Endothelial cell of umbilical vein (primary cell): ENCODE measurements around the gene RC3H1. TPM values are rescaled to one million over a fixed set of nuclear protein-coding genes. Genes with fewer than 3 reads are reported as not detected.

Experiments used
- BruUV-seq: library from RNA; stranded (reverse); fragments of 400-500 nt; replicated peaks from 2 replicates; lab custom pipeline; 2021; lab: Mats Ljungman, UMichigan
- CTCF ChIA-PET: fragments of 300-600, 350-600 bp; sonication (Branson Sonifier 250); formaldehyde crosslinking; loops from one replicate; lab custom pipeline; 2021; ENCODE audit warnings: antibody characterized with exemption, inconsistent platforms; lab: Charles Lee
- POLR2A ChIA-PET: fragments of 300-600, 350-600 bp; sonication (Branson Sonifier 250); formaldehyde crosslinking; loops from one replicate; lab custom pipeline; 2021; ENCODE audit warnings: antibody characterized with exemption, inconsistent platforms; lab: Charles Lee
- DNase-seq: peaks from one replicate; pipeline ENCODE4 v3.0.0-alpha.2; 2011; ENCODE audit warnings: low read depth, low spot score
- FAIRE-seq: peaks from 2 replicates; lab custom pipeline; 2011; peaks lifted over from hg19 to GRCh38; lab: Jason Lieb, UNC
- H2AFZ ChIP-seq: 2 replicates; pipeline ENCODE4 v1.6.0; 2012; ENCODE audit warnings: low read depth, low read length, control low read depth, inconsistent platforms
- H3K27ac ChIP-seq: 2 replicates; pipeline ENCODE4 v1.5.1; 2011; ENCODE audit warnings: low read depth, mild to moderate bottlenecking, control low read depth, low read length, moderate library complexity; ENCODE audit not compliant: insufficient read depth
- H3K27me3 ChIP-seq, 2 experiments: 2 replicates each; pipeline versions ENCODE4 v1.6.0 to v1.6.1; 2011; ENCODE audit warnings: low read length in 2 of 2, mixed read lengths in 1 of 2; ENCODE audit not compliant: control insufficient read depth in 2 of 2, insufficient read depth in 2 of 2
- H3K36me3 ChIP-seq, 2 experiments: 2 replicates in 1 of 2; 3 replicates in 1 of 2; pipeline ENCODE4 v1.5.1; 2011; ENCODE audit warnings: low read length in 2 of 2, mild to moderate bottlenecking in 1 of 2, moderate library complexity in 1 of 2; ENCODE audit not compliant: control insufficient read depth in 2 of 2, insufficient read depth in 2 of 2; ENCODE audit errors: extremely low read depth in 1 of 2
- H3K4me1 ChIP-seq: 3 replicates; pipeline ENCODE4 v1.5.1; 2011; ENCODE audit warnings: mild to moderate bottlenecking, low read length; ENCODE audit not compliant: control insufficient read depth, insufficient read depth; ENCODE audit errors: extremely low read depth
- H3K4me2 ChIP-seq: 2 replicates; pipeline ENCODE4 v1.6.1; 2011; ENCODE audit warnings: low read length, control low read depth, mixed read lengths; ENCODE audit not compliant: insufficient read depth
- H3K4me3 ChIP-seq, 3 experiments: fragments of 200-600 bp in 1 of 3; sonication (generic), shearing (Covaris generic) in 1 of 3; replicated peaks in 1 of 3; 2 replicates each; pipeline ENCODE4 v1.5.1; 2011 to 2016; ENCODE audit warnings: control low read depth in 3 of 3, low read length in 3 of 3, mild to moderate bottlenecking in 2 of 3, inconsistent platforms in 1 of 3, low read depth in 1 of 3, moderate library complexity in 1 of 3; ENCODE audit not compliant: insufficient read depth in 1 of 3
- H3K79me2 ChIP-seq: 2 replicates; pipeline ENCODE4 v1.6.0; 2012; ENCODE audit warnings: low read length, inconsistent platforms; ENCODE audit not compliant: control insufficient read depth, insufficient read depth
- H3K9ac ChIP-seq: replicated peaks from 2 replicates; pipeline ENCODE3; 2011; ENCODE audit warnings: low read length, control low read depth; ENCODE audit not compliant: insufficient read depth; ENCODE audit errors: extremely low read depth
- H3K9me1 ChIP-seq: replicated peaks from 3 replicates; pipeline ENCODE4 v1.6.0; 2011; ENCODE audit warnings: mild to moderate bottlenecking, low read length; ENCODE audit not compliant: control insufficient read depth, insufficient read depth; ENCODE audit errors: extremely low read depth
- H3K9me3 ChIP-seq: replicated peaks from 2 replicates; pipeline ENCODE4 v1.5.1; 2012; ENCODE audit warnings: low read length, inconsistent platforms; ENCODE audit not compliant: control insufficient read depth, insufficient read depth
- H4K20me1 ChIP-seq: replicated peaks from 2 replicates; pipeline ENCODE3; 2011; ENCODE audit warnings: mild to moderate bottlenecking, low read length; ENCODE audit not compliant: control insufficient read depth, insufficient read depth; ENCODE audit errors: extremely low read depth
- EZH2 ChIP-seq: IDR thresholded peaks from 2 replicates; pipeline ENCODE4 v1.6.1; 2012; ENCODE audit warnings: borderline replicate concordance, low read depth, mild to moderate bottlenecking, moderate library complexity, low read length, inconsistent platforms; ENCODE audit not compliant: severe bottlenecking
- GATA2 ChIP-seq: IDR thresholded peaks from 2 replicates; pipeline ENCODE4 v1.7.0; 2011; ENCODE audit warnings: low read depth, mild to moderate bottlenecking, moderate library complexity, mixed read lengths, low read length; ENCODE audit not compliant: insufficient read length, insufficient read depth
- JUN ChIP-seq: IDR thresholded peaks from 2 replicates; pipeline ENCODE4 v1.6.1; 2011; ENCODE audit warnings: borderline replicate concordance, low read depth; ENCODE audit not compliant: insufficient read length, insufficient read depth
- MYC ChIP-seq: IDR thresholded peaks from one replicate; pipeline ENCODE4 v1.6.1; 2011; ENCODE audit warnings: mild to moderate bottlenecking, low read depth, low read length
- POLR2A ChIP-seq: IDR thresholded peaks from 2 replicates; pipeline ENCODE4 v1.6.1; 2012; ENCODE audit warnings: low read depth, mild to moderate bottlenecking, control low read depth, low read length
- POLR2AphosphoS5 ChIP-seq: IDR thresholded peaks from 2 replicates; pipeline ENCODE4 v1.6.1; 2012; ENCODE audit warnings: low read depth, mild to moderate bottlenecking, control low read depth, low read length, moderate library complexity; ENCODE audit not compliant: insufficient read depth
- dilution Hi-C: fragments of 300-500 bp; cut with MboI; formaldehyde crosslinking; loops from one replicate; pipeline ENCODE4 v1.15.0; 2019; ENCODE audit warnings: low sequenced_read_pairs; ENCODE audit not compliant: extremely low pct_ligation_motif_present
- intact Hi-C: fragments of 100-400 bp; cut with micrococcal nuclease; formaldehyde crosslinking; loops from one replicate; pipeline ENCODE4 v1.10.0; 2022
- polyA plus RNA-seq, 4 experiments: library from polyadenylated mRNA; depleted of rRNA in 3 of 4; stranded (reverse) in 3 of 4; unstranded in 1 of 4; fragments of >200 nt; gene quantifications; 2 replicates each; pipeline versions ENCODE4 v1.2.1 to v1.2.3, GENCODE V29; 2011 to 2012; ENCODE audit warnings: missing spikeins in 1 of 4
- total RNA-seq: library from RNA; stranded (reverse); gene quantifications from 2 replicates; pipeline ENCODE4 v1.2.3, GENCODE V29; 2021
- TF ChIP-seq, protein P1 (sequence below): IDR thresholded peaks from 2 replicates; pipeline ENCODE4 v1.6.1; 2011; ENCODE audit not compliant: insufficient read depth, insufficient read length
- TF ChIP-seq, protein P2 (sequence below), 2 donors: IDR thresholded peaks; 1 replicate in 1 of 2; 2 replicates in 1 of 2; pipeline ENCODE4 v1.5.1; 2011; ENCODE audit warnings: low read length in 2 of 2, mild to moderate bottlenecking in 2 of 2, moderate library complexity in 2 of 2, control low read depth in 1 of 2, inconsistent platforms in 1 of 2, low read depth in 1 of 2; ENCODE audit not compliant: insufficient read depth in 1 of 2; ENCODE audit errors: extremely low read depth in 1 of 2

RC3H1 gene
- total and polyA plus RNA-seq, 2 donors (not counting 3 experiments of a cell fraction or from before 2014, with no cell fraction given): 7.0 to 41.4 TPM

DNA sequence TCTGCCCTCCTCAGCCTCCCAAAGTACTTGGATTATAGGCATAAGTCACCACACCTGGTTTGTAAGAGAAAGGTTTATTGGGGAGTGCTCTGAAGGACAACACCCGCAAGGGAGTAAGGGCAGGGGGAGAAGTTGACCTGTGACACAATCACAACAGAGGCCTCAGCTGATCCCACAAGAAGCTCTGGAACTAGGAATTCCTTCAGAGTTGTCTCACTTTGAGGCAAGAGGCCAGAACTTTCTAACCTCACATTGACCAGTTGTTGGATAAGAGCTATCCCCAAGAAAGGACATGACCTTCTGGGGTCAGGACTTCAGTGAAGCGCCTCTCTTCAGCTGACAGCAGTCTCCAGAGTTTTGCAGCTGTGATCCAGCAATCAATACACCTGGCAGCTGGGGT lies 27.4 kb upstream of the RC3H1 start:
- Histone ChIP-seq H3K27ac (no peak overlapping the region), H3K36me3 (no peaks in the 10 kb centered on the region), H3K9me3 (no peaks in the 10 kb centered on the region), H3K4me2 (no peak overlapping the region), H4K20me1 (no peaks in the 10 kb centered on the region), H3K4me3 (no peak overlapping the region), H3K79me2 (no peaks in the 10 kb centered on the region), H3K9me1 (no peaks in the 10 kb centered on the region), H3K27me3 (peaks cover 1 to 2% of the 10 kb centered on the region in 2 experiments), H3K9ac (no peak overlapping the region), H2AFZ (no peak overlapping the region), H3K4me1 (no peaks in the 10 kb centered on the region)
- dilution Hi-C loops (no loop called here), intact Hi-C loops (no loop called here)
- POLR2A ChIA-PET: no interaction called here
- TF ChIP-seq MYC: no peak
- TF ChIP-seq GATA2: no peak
- no peak for TF ChIP-seq EZH2
- no peak for TF ChIP-seq POLR2AphosphoS5
- TF ChIP-seq JUN: no peak
- TF ChIP-seq, protein P1, sequence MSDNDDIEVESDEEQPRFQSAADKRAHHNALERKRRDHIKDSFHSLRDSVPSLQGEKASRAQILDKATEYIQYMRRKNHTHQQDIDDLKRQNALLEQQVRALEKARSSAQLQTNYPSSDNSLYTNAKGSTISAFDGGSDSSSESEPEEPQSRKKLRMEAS: no peak
- no peak for TF ChIP-seq POLR2A
- TF ChIP-seq, protein P2, sequence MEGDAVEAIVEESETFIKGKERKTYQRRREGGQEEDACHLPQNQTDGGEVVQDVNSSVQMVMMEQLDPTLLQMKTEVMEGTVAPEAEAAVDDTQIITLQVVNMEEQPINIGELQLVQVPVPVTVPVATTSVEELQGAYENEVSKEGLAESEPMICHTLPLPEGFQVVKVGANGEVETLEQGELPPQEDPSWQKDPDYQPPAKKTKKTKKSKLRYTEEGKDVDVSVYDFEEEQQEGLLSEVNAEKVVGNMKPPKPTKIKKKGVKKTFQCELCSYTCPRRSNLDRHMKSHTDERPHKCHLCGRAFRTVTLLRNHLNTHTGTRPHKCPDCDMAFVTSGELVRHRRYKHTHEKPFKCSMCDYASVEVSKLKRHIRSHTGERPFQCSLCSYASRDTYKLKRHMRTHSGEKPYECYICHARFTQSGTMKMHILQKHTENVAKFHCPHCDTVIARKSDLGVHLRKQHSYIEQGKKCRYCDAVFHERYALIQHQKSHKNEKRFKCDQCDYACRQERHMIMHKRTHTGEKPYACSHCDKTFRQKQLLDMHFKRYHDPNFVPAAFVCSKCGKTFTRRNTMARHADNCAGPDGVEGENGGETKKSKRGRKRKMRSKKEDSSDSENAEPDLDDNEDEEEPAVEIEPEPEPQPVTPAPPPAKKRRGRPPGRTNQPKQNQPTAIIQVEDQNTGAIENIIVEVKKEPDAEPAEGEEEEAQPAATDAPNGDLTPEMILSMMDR (IDR thresholded peaks at IDR 0.05; ENCODE audit: extremely low read depth in 1 of 2, insufficient read depth in 1 of 2, low read depth in 1 of 2, low read length in 2 of 2): no peak
- CTCF ChIA-PET: no interaction called here
- FAIRE-seq (no peak), DNase-seq (no peak)
- no TSS peak for BruUV-seq
